ENCODE data around the gene ATP6V0E2.

Gene ATP6V0E2

DNA sequence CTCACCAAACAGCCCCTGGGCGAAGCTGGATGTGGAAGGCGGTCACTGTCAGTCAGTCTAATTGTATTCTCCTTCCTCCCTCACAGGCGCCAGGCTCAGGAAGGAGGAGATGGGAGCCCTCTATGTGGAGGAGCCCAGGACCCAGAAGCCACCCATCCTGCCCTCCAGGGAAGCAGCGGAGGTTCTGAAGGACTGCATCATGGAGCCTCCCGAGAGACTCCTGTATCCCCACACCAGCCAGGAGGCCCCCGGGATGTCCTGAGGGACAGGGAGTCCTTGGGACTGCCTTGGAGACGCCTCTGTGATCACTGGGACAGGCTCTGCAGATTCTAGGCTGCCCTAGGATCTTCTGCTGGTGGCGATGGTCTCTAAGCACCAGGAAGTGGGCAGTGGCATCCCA lies 9.7 kb upstream of the ATP6V0E2 start:
- no peak overlapping the region for H3K4me3 ChIP-seq (ENCODE audit: low read depth, low read length)
- no peak for TF ChIP-seq CTCF (IDR thresholded peaks at IDR 0.05; ENCODE audit: borderline replicate concordance, insufficient read depth, low read depth, low read length)

DNA sequence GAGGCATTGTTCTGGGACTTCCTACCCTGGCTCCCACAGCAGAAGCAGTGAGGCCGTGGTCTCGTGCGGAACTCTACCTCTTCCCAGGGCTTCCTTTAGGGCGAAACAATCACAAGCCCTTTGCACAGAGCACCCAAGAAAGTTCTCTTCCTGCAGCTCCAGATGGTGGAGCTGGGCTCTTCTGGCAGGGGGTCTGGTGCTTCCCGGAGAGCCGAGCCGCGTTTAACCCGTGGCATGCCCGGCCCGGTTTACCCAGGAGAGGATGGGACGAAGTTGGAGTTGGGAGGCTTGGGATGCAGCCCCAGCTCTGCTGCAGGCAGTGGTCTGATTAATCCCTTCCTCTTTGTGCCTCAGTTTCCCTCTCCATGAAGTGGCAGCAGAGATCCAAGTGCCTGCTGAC lies 9.0 kb upstream of the ATP6V0E2 start:
- TF ChIP-seq CTCF (IDR thresholded peaks at IDR 0.05; ENCODE audit: borderline replicate concordance, insufficient read depth, low read depth, low read length), result no peak
- no peak overlapping the region for H3K4me3 ChIP-seq (ENCODE audit: low read depth, low read length)

- no peak for TF ChIP-seq CTCF (IDR thresholded peaks at IDR 0.05; ENCODE audit: borderline replicate concordance, insufficient read depth, low read depth, low read length)
- H3K4me3 ChIP-seq (ENCODE audit: low read depth, low read length), result no peak overlapping the region
Measured at GRCh38 chr7:149865437-149865836, 8.3 kb upstream of the ATP6V0E2 start.

DNA sequence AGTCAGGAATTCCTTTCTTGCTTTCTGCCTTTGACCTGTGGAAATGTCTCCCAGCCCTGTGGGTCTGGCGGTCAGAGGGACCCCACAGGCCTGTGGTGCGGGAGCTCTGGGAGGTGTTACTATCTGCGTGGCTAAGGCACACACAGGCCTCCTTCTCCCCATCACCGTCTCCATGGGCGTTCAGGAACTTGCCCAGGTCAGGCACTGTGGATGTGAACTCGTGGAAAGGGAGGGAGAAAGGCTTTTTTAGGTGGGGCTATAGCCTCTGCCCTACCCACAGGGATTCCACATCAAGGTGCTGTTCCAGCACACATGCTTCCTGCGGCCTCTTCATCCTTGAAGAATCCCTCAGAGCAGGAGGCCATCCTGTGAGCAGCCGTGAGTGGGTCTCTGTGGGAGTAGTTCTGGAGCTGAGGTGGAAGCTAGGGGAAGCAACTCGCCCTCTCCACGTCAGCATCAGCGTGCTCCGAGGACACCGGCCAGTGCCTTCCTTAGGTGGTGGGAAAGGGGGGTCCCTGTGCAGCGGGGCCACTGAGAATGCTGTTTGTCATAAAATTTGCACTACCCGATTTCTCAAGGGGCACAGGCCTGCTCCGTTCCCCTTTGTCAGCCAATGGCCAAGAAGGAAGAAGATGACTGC lies 7.5 kb upstream of the ATP6V0E2 start:
- H3K4me3 ChIP-seq (ENCODE audit: low read depth, low read length), result no peak overlapping the region
- no peak for TF ChIP-seq CTCF (IDR thresholded peaks at IDR 0.05; ENCODE audit: borderline replicate concordance, insufficient read depth, low read depth, low read length)

DNA sequence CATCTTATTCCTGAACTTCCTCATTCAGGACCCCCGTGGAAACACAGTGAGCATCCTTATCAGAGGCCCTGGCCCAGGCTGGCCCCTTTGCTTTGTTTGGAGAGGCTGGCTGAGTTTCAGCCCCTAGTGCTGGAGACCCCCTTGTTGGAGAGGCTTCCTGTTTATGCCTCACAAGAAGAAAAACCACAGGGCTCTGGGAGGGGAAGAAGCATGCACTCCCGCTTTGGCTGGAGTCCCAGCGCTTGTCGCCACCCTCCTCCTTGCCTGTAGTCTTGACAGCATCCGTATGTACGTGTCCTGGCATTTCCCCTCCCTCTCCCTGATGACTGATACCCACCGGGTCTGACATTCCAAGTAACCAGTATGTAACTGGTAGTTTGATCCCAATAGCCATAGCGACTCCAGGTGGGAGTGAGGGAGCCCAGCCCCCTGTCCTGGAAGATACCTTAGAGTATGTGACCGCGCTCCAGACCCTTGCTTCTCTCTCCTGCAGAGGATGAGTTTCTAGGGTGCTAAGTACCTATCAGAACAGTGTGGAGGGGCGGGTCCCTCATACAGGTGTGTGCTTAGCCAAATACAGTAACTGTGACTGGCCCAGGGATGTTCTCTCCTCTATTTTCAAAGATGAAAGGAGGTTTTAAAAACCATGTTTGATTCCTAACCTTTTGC lies 6.9 kb upstream of the ATP6V0E2 start:
- TF ChIP-seq CTCF (IDR thresholded peaks at IDR 0.05; ENCODE audit: borderline replicate concordance, insufficient read depth, low read depth, low read length), result no peak
- no peak overlapping the region for H3K4me3 ChIP-seq (ENCODE audit: low read depth, low read length)

GRCh38 chr7:149867762-149868622 lies 5.8 kb upstream of the ATP6V0E2 start:
- TF ChIP-seq CTCF (IDR thresholded peaks at IDR 0.05; ENCODE audit: borderline replicate concordance, insufficient read depth, low read depth, low read length), result no peak

More at GRCh38 chr7:149867762-149868622, 5.8 kb upstream of the ATP6V0E2 start:
- H3K4me3 ChIP-seq (ENCODE audit: low read depth, low read length), result no peak overlapping the region
